HG02678 (cell line): ENCODE measurements around the gene NFATC1.
A peak's percentile ranks its signal among the peaks of the same experiment; 100 is the strongest.

Experiments used
- ATAC-seq: cut with Tn5 transposase; IDR thresholded peaks from one replicate; pipeline ENCODE4 v1.9.1; 2021; ENCODE audit warnings: mild to moderate bottlenecking, moderate library complexity; ENCODE audit not compliant: unreplicated experiment

The NFATC1 gene

GRCh38 chr18:79453816-79454735 lies 58.3 kb downstream of the NFATC1 start:
- ATAC-seq: no peak

DNA sequence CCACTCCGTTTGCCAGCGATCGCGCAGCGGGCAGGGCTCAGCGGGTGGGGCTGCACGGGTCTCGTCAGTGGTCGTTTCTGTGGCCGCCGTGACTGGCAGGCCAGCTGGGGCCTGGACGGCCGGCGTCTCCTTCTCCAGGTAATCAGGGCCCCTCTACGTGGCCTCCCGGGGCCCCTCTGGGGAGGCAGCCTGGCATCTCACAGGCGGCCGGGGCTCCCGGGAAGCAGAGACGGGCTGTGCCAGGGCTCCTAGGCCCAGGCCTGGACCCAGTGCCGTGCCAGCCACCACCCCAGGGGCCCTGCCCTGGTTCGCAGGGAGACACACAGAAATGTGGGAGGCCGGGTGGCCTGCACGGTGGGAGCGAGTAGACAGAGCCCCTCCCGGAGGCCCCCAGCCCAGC lies 59.5 kb downstream of the NFATC1 start:
- ATAC-seq: no peak

GRCh38 chr18:79456105-79456980 lies 60.6 kb downstream of the NFATC1 start:
- no peak for ATAC-seq

DNA sequence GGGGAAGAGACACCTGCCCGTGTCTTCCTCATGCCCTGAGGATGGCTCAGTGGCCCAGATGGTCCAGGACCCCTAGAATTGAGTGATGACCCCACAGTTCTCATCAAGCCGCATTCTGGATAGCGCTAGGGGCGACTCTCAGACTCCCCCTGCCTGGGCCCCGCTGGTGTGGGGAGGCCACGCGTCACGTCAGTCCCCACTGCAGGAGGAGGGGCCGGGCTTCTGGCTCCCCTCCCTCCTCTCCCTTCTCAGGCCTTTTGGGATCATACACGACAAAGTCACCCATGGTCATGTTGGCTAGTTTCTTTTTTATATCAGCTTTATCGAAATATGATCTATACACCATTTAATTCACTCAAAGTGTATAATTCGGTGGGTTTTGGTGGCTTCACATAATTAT lies 61.5 kb downstream of the NFATC1 start:
- ATAC-seq: no peak

- no peak for ATAC-seq
These were observed 61.9 kb downstream of the NFATC1 start for GRCh38 chr18:79457652-79458051.

DNA sequence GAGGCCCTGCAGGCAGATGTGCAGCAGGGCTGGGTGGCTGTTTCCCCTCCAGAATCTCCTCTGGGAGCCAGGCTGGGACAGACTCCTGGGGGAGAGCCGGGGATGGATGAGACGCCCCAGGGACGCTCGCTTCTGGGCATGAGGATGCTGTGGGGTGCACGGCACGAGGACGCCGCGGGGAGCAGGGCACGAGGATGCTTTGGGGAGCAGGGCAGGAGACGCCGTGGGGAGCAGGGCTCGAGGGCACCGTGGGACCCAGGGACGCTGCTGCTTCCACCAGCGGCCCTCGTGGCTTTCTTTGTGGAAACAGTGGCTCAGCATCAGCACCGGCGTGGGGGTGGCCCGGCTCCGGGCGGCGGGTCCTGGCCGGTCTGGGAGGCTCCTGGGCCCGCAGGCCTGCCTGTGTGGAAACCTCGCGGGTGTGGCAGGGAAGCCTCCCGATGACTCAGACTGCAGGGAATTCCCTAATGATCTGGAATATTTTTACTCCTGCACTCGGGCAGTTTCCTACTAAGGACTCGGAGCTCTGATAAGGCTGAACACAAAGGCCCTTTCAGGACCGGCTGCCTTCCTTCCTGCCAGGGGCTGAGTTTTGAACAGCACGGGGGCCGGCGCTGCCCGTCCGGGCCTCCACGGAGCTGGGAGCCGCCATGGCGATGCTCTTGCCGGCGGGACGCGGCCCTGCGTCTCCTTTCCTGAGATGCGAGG lies 62.6 kb downstream of the NFATC1 start:
- ATAC-seq: no peak

DNA sequence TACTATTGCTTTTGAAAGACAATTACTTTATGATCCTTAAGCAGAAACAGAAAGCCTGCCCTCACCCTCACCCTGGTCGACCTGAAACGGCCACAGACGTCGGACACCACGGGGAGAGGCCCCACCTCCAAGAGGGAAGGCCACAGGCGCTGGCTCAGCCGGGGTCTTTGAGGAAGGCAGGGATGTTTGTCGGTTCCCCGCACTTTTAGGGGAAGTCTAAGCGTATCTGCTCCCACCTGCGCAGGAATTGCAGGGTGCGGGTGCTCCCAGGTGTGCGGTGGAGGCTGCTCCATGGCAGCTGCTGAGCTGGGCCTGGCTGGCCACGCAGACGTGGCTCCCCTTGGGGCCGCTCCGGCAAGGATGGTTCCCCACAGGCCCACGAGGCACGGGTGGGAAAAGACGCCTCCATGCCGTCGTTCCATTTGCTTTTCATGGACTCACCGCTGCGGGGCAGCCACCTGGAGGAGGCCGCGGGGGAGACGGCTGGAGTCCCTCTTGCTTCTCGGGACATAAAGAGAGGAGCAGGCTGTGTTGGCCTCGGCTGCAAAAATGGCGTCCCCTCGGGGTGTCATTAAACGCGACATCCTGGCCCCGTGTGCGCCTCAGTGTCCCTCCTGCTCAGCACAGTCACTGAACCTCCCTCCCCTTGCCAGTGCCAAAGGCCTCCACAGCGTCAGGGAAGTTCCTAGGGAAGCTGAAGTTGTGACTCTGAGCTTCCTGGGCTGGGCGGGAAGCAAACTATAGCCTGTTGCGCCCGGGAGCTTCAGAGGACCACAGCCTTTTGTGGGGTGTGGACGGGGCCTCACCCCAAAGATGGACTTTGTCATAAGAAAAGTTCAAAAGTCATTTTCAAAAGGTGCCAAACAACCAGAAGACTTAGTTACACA lies 63.4 kb downstream of the NFATC1 start:
- no peak for ATAC-seq

- peak; percentile 25 for ATAC-seq
These were observed 64.3 kb downstream of the NFATC1 start for GRCh38 chr18:79459946-79460480.

- peak; percentile 79 for ATAC-seq
These were observed 65.0 kb downstream of the NFATC1 start for GRCh38 chr18:79460481-79461300.

GRCh38 chr18:79461627-79462026 lies 65.9 kb downstream of the NFATC1 start:
- ATAC-seq: no peak

GRCh38 chr18:79463424-79463960 lies 67.8 kb downstream of the NFATC1 start:
- no peak for ATAC-seq

DNA sequence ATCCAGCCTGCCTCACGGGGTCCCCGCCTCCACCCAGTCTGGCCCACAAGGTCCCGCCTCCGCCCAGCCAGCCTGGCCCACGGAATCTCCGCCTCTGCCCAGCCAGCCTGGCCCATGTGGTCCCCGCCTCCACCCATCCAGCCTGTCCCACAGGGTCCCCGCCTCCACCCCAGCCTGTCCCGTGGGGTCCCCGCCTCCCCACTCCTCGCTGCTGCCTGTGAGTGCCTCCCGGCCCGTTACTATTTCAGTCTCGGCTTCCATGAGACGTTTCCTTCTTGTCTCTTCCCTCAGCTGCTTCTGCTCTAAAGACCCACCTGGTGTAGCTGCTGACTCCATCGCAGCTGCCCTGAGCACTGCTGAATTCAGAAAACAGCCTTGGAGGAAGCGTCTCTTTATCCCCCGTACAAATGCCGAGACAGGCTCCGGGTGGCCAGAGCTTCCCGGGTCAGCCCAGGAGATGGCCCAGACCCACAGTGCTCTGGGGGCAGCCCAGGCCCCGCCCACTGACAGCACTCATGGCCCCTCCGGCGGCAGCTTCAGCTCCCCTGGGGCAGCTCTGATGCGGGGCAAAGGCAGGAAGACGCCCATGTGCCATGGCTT lies 69.8 kb downstream of the NFATC1 start:
- ATAC-seq: peak; percentile 72

GRCh38 chr18:79466591-79466990 lies 70.9 kb downstream of the NFATC1 start:
- ATAC-seq: peak; percentile 48

- no peak for ATAC-seq
These were observed 71.4 kb downstream of the NFATC1 start for GRCh38 chr18:79467126-79467525.

DNA sequence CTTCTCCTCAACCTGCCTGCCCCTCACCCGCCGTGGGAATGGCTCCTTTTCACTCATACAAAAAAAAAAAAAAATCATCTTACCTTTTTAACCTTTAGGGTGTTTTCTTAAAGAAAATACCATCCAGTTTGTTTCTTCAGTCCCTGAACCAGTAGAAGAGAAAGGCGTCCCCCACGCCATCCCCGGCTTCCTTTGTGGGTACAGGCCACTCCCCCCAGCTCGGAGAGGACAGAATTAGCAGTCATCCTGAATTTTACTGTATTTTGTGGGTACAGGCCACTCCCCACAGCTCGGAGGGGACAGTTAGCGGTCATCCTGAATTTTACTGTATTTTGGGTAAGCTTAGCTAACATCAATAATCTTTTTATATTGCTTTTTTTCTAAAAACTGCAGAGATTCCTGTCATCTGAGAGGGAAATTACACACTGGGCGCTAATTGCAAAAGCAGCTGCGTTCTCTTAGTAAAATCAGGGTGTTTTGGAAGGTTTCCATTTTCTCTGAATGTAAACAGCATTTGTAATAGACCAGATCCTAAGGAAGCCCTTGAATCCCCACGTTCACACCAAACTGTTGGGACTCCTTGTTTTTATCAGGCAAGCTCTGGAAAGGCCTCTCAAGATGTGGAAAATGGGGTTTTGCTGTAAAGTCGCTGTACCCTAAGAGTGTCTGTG lies 72.5 kb downstream of the NFATC1 start:
- no peak for ATAC-seq

DNA sequence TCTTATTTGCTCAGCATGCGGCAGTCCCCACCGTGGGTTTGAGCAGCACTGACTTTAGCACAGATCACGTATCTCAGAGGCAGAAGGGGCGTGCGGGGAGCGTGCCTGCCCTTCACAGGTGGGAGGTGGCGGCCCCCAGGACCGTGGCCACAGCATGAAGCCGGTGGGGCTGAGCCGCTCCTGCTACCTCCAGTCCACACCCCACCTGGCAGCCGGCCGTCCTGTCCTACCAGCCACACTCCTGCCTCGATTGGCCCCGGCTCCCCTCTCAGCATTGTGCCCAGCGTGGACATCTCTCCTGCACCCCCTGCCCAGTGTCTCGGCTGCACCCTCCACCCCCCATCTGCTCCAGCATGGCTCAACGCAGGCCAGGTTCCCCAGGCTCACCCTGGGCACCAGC lies 73.6 kb downstream of the NFATC1 start:
- ATAC-seq: no peak

GRCh38 chr18:79469751-79470505 lies 74.2 kb downstream of the NFATC1 start:
- ATAC-seq: no peak
